ENCODE measurements around the gene PDSS2. TPM values are rescaled to one million over a fixed set of nuclear protein-coding genes. Genes with fewer than 3 reads are reported as not detected.

PDSS2 gene
- total RNA-seq, 1 donor from 2014 or later, result 10.7 TPM

- Mint-ChIP-seq H3K36me3 (peaks cover 7% of the 10 kb centered on the region), H3K27ac (no peak overlapping the region), H3K4me3 (no peak overlapping the region), H3K27me3 (ENCODE audit: low read depth) (no peaks in the 10 kb centered on the region), H3K9me3 (peaks cover 3% of the 10 kb centered on the region), H3K4me1 (no peaks in the 10 kb centered on the region)
- DNase-seq (ENCODE audit: low spot score in 2 of 2, unreplicated experiment in 2 of 2), result no peak
- TF ChIP-seq CTCF (IDR thresholded peaks at IDR 0.05; ENCODE audit: unreplicated experiment), result no peak
These were observed 229.3 kb downstream of the PDSS2 start for GRCh38 chr6:107230024-107230423.

- Mint-ChIP-seq H3K27me3 (ENCODE audit: low read depth) (no peaks in the 10 kb centered on the region), H3K36me3 (peaks cover 2% of the 10 kb centered on the region), H3K4me1 (no peaks in the 10 kb centered on the region), H3K27ac (no peak overlapping the region), H3K4me3 (no peak overlapping the region), H3K9me3 (no peaks in the 10 kb centered on the region)
- no peak for TF ChIP-seq CTCF (IDR thresholded peaks at IDR 0.05; ENCODE audit: unreplicated experiment)
- no peak for DNase-seq (ENCODE audit: low spot score in 2 of 2, unreplicated experiment in 2 of 2)
These were observed 230.6 kb downstream of the PDSS2 start for GRCh38 chr6:107228754-107229153.

DNA sequence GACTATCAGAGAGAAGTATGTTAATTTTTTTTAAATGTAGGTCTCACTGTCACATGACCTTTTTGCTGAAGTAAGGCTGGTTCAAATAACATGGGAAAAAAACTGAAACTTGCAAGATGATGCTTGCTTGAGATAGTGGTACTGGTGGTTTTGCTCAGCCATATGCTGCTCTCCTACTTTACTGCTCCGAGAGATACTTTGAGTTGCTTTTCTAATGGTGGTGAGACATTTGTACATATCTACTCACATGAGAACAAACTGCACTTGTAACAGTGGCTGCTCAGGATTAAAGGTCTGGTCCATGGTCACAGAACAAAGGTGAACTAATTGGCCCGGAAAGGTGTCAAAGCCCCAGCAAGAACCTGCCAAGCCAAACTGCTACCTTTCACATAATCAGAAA, 237.8 kb downstream of the PDSS2 start:
- H3K36me3 Mint-ChIP-seq, result peaks cover 2% of the 10 kb centered on the region
- DNase-seq (ENCODE audit: low spot score in 2 of 2, unreplicated experiment in 2 of 2), result no peak
- no peak for TF ChIP-seq CTCF (IDR thresholded peaks at IDR 0.05; ENCODE audit: unreplicated experiment)
- H3K4me1 Mint-ChIP-seq, result peaks cover 3% of the 10 kb centered on the region
- H3K27me3 Mint-ChIP-seq (ENCODE audit: low read depth), result no peaks in the 10 kb centered on the region
- no peak overlapping the region for H3K4me3 Mint-ChIP-seq
- no peaks in the 10 kb centered on the region for H3K9me3 Mint-ChIP-seq
- no peak overlapping the region for H3K27ac Mint-ChIP-seq

- Mint-ChIP-seq H3K36me3 (no peaks in the 10 kb centered on the region), H3K4me3 (no peak overlapping the region), H3K4me1 (peaks cover 6% of the 10 kb centered on the region), H3K27me3 (ENCODE audit: low read depth) (no peaks in the 10 kb centered on the region), H3K9me3 (no peaks in the 10 kb centered on the region), H3K27ac (no peak overlapping the region)
- TF ChIP-seq CTCF (IDR thresholded peaks at IDR 0.05; ENCODE audit: unreplicated experiment), result no peak
- DNase-seq (ENCODE audit: low spot score in 2 of 2, unreplicated experiment in 2 of 2), result no peak
These were observed 239.5 kb downstream of the PDSS2 start for GRCh38 chr6:107219851-107220250.

DNA sequence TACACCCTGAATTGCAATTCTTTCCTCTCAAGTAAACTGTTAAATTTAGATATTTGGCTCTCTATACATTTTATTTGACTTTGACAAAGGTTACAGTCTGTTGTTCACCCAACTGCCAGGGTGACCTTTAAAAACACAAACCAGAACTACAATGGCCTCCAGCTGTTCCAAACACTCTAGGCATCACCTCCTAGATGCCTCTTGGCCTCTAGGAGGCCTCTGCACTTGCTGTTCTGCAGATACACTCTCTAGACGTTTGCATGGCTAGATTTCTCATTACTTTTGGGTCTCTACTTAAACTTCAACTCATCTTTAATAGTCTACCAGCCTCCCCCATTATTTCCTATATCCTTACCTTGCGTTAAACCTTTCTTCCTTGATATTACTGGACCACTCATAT, 241.2 kb downstream of the PDSS2 start:
- Mint-ChIP-seq H3K27me3 (ENCODE audit: low read depth) (no peaks in the 10 kb centered on the region), H3K4me1 (peaks cover 6% of the 10 kb centered on the region), H3K4me3 (no peak overlapping the region), H3K27ac (no peak overlapping the region), H3K36me3 (no peaks in the 10 kb centered on the region), H3K9me3 (no peaks in the 10 kb centered on the region)
- DNase-seq (ENCODE audit: low spot score in 2 of 2, unreplicated experiment in 2 of 2), result no peak
- TF ChIP-seq CTCF (IDR thresholded peaks at IDR 0.05; ENCODE audit: unreplicated experiment), result no peak

DNA sequence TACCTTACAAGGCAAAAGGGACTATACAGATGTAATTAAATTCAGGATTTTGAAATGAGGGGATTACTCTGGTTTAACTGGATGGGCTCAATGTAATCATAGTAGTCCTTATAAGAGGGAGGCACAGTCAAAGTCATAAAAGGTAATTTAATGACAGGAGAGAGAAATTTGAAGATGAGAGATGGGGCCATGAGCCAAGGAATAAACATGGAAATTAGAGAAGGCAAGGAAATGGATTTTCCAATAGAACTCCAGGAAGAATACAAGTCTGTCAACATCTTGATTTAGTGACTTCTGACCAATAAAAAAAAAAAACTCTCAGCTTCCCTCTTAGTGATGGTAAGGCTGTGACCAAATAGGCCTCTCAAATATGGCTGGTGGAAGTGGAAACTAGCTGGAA, 242.1 kb downstream of the PDSS2 start:
- no peaks in the 10 kb centered on the region for H3K9me3 Mint-ChIP-seq
- H3K4me1 Mint-ChIP-seq, result peaks cover 6% of the 10 kb centered on the region
- no peak overlapping the region for H3K4me3 Mint-ChIP-seq
- no peaks in the 10 kb centered on the region for H3K36me3 Mint-ChIP-seq
- no peak for TF ChIP-seq CTCF (IDR thresholded peaks at IDR 0.05; ENCODE audit: unreplicated experiment)
- no peaks in the 10 kb centered on the region for H3K27me3 Mint-ChIP-seq (ENCODE audit: low read depth)
- no peak for DNase-seq (ENCODE audit: low spot score in 2 of 2, unreplicated experiment in 2 of 2)
- H3K27ac Mint-ChIP-seq, result no peak overlapping the region
